ENCODE results near the gene TCAP.

TCAP gene

DNA sequence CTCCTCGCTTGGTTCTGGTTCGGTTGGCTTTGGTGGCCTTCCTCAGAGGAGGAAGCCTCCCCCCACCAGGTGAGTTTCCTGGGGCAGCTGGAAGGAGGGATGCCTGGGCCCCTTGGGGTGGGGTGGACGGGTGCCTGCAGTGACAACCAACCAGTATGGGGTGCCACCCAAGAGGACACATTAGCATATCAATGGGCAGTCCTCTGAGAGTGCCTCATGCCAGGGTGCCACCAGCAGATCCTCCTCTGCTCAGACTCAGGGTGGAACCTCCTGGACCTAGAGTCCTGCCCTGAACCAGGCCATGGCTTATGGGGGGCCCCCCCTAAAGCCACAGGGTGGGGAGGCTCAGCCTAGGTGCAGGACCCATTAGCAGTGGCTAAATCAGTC is 35.7 kb upstream of the TCAP start:
- no peak for DNase-seq (ENCODE audit: low spot score)

DNA sequence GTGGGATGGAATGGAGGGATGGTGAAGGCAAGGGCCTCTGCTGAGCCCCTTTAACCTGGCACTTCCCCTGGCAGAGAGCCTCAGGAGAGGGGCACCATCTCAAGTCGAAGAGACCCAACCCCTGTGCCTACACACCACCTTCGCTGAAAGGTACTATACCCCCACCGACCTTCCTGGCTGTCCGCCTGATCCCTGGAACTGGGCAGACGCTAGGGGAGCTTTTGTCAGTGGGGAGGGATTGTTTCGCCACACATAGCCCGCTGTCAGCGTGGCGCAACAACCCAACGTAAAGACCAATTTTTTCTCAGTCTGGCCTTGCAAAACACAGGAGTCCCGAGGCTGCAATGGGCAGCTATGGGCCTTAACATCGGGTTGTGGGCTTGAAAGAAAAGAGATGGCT is 35.3 kb upstream of the TCAP start:
- no peak for DNase-seq (ENCODE audit: low spot score)

DNA sequence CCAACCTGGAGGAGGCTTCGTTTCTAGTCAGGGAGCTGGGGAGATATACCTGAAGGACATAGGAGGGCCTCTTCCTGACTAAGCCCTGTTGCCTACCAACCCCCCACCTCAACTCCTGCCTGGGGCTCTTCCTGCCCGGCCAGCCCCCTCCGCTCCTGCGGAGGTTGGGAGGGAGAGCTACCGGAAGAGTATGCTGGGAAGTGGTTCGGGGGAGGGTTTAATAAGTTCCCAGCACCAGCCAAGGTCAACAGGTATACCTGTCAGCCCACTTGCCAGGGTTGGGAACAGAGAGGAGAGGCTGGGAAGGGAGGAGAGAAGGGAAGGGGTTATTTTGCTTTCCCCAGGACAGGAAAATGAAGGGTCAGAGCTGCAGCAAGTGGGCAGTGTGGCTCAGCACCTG is 33.7 kb upstream of the TCAP start:
- DNase-seq (ENCODE audit: low spot score) = no peak

DNA sequence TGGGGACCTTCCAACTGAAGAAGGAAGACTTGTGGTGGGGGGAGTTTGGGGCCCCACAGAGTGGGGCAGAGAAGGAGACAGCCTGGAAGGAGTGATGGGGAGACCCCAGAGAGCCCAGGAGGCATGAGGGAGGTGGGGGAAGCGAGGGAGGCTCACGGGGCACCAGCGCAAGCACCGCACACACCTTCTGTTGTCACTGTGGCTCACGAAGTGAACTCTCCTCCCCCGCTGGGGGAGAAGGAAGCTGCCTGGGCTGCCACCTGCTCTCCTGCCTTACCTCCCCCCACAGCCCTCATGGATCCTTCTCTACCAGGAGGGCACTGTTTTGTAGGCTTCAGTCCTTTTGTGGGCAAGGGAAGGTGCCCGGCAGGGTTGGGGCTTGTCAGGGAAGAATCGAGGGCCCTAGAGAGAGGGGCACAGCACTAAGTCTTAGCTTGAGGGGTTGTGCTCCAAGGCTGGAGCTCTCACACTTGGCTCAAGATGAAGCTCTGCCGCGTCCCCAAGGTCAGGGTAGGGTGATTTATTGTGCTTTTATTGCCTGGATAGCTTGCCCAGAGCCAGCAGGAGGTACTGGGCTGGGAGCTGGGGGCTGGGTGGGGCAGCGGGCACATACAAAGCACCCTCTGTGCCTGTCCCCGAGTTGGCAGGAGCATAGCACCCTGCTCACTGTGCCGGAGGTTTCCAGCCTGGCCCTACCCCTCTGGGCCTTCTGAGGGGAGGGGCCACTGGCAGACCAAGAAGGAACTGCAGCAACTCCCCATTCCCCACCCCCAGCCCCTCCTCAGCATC is 32.8 kb upstream of the TCAP start:
- no peak for DNase-seq (ENCODE audit: low spot score)

DNA sequence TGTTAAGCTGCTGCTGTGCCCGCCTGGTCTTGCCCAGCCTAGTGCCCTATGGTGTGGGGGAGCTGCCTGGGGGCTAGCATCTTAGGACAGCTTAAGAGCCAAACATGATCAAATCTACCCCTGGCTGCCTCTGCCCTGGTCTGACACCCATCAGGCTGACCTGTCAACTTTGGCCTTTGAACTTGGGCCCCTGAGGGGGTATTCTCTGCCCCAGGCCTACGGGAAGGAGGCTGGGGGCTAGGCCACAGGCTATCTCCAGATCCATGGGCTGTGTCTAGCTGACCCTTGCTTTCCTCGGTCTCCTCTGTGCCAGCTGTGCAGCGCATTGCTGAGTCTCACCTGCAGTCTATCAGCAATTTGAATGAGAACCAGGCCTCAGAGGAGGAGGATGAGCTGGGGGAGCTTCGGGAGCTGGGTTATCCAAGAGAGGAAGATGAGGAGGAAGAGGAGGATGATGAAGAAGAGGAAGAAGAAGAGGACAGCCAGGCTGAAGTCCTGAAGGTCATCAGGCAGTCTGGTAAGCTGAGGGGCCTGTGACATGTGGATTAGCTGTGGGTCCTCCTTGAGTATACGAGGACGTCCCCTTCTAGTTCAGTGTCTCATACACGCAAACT is 31.5 kb upstream of the TCAP start:
- no peak for DNase-seq (ENCODE audit: low spot score)

DNA sequence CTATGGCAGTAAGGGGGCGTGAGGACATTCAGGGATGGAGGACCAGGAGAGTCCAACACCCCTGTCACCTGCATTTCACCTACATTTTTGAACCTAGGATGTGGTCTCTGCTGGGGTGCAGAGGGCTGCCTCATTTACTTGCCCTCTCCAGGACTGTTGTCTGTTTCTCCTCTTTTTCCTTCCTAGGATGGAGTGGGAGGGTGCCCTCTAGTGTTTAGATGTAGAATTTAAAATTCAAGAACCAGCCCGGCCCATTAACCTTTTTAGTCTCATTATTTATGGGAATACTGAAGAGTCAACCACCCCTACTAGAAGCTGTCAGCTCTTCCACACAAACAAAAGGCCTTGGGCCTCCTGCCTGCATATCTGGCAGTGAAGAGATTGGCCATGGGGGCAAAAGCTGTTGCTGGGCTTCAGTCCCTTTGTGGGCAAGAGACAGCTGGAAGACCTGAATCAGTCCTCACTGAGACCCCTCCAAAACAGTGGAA is 30.7 kb upstream of the TCAP start:
- peak; percentile 63 for DNase-seq (ENCODE audit: low spot score)

DNA sequence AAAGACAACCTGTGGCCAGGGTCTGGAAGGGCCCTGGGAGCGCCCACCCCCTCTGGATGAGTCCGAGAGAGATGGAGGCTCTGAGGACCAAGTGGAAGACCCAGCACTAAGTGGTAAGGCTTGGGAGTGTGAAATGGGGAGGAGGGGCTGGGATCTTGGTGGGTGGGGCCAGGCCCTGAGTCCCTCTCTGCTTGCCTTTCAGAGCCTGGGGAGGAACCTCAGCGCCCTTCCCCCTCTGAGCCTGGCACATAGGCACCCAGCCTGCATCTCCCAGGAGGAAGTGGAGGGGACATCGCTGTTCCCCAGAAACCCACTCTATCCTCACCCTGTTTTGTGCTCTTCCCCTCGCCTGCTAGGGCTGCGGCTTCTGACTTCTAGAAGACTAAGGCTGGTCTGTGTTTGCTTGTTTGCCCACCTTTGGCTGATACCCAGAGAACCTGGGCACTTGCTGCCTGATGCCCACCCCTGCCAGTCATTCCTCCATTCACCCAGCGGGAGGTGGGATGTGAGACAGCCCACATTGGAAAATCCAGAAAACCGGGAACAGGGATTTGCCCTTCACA is 29.5 kb upstream of the TCAP start:
- no peak for DNase-seq (ENCODE audit: low spot score)

DNA sequence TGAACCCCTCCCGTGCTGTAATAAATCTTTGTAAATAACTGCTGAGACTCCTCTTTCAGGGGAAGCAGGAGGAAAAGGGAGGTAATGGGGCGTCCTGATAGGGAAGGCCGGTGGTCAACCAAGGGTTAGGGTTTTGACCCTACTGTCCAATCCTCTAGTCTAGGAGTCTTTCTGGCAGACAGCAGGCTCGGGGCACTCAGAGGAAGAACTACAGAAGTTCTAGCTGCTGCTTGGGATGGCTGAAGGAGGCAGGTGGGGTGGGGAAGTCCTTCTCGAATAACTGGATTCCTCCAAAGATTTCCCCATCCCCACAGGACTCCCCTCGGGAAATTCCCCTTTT is 28.6 kb upstream of the TCAP start:
- DNase-seq (ENCODE audit: low spot score) = no peak

DNA sequence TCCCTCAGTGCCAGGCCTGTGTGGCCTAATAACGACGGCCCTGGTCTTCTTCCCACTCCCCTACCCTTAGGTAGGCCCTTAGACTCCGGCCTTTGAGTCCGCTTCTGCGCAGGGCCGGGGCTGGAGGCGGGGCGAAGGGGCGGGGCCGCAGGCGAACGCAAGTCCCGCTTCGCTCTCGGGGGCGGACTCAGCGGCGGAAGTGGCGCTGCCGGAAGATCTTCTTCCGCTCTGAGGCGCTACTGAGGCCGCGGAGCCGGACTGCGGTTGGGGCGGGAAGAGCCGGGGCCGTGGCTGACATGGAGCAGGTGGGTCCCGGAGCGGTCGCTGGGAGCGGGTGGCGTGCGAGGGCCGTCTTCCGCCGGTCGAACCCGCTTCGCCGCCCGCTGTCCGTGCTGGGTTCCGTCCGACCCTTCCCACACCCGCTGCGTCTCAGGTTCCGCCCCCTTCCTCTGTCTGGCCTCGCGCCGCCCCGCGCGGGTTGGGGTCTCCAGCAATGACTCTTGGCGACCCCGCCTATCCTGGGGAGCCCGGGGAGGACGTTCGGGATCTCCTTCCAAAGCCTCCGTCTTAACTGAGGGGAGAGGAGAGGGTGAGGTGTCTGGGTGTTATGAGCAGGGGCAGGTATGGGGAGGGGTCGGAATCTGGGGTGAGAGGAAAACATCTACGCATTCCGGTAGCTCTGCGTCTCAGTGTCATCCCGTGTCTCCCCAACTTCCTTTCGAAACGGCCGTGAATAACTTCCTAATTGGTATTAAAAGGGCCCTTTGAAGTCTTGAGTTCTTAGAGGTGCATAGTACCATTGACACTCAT is 28.0 kb upstream of the TCAP start, which contains the start of gene STARD3:
STARD3 (plus strand) TSS at position 218 of the 810 bp plus-strand sequence. CDS start 16,388 bp downstream, outside the sequence.
- peak; percentile 92 for DNase-seq (ENCODE audit: low spot score)

DNA sequence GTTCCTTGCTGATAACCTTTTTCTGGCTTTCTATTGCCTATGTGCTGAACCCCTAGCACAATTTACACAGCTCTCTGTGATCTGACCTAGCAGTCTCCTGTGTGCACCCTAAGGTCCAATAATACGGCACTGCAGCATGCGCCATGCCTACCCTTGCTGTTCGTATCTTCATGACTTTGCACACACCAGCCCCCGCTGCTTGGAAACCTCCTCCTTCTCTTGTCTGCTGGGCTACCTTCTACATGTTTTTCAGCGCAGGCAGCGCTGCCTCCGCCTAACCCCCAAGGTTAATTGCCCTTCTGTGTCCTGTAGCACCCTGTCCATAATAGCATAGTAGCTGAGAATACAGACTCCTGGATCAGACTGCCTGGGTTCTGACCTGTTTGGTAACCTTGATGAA is 26.8 kb upstream of the TCAP start:
- no peak for DNase-seq (ENCODE audit: low spot score)

DNA sequence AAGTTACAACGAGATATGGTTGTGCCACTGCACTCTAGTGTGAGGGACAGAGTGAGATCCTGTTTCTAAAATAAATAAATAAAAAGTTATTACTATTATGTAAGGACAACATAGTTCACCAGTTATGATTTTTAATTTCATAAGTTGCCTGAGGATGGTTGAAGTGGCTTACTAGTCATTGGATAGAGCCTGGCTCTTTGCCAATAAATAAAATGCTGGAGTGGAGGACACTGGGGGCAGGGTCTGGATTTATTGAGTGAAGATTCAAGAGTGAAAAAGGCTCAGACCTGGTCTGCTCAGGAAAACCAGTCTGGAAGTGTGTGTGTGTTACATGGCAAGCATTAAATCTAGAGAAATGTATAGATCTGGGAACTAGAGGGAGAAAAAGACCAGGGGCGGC is 26.1 kb upstream of the TCAP start:
- no peak for DNase-seq (ENCODE audit: low spot score)

DNA sequence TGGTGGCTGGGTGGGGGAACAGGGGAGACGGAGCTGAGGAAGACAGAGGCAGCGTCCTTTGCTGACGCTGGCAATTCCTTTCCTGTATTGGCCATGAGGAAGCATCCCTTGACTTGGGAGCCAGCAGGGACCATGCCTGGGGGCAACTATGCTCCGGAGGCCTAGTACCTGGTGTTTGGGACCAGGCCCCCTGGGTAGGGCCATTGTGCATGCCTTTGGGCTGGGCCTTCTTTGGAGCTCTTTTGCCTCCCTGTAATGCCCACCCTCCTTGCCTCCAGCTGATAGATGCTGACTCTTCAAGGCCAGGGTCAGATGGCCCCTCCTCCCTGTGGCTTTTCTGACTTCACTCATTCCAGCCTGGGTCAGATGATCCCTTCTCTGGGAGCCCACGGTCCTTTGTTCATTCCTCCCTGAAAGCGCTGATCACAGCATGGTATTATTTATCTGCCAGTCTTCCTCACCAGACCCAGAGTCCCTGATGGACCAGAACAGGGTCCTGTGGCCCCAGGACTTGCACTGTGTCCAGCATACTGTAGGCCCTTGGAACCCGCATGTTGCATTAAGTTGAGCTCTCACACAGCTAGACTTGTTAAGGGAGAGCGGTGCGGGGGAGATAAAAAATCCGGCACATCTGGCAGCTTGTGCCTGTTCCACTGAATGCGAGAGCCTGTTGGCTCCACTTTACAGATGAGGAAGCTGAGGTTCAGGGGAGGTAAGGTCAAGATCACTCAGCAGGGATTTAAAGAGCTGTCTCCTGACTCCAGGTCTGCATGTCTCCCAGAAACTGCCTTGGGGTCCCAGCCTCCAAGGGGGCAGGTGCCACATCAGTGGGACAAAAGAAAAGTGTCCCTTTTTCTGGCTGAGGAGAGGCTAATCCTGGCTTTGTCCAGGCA is 25.3 kb upstream of the TCAP start:
- DNase-seq (ENCODE audit: low spot score) = no peak

DNA sequence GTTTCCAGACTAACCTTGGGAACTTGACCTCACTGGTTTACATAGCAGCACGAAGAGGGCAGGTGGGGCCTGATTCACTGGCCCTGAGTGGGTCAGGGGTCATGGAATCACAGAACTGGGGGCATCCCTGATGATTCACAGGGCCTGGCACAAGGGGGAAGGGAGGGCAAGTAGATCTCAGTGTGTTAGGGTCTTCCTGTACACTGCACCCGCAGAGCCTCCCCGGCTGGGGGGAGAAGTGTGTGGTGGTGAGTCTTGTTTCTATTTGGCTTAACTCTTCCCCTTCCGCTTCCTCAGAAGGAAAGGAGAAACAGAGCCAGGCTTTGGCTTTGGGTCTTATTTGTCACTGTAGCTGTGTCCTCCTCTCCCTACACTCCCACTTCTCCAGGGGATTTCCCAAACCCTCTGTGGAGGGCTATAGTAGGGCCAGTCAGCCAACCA is 24.5 kb upstream of the TCAP start:
- no peak for DNase-seq (ENCODE audit: low spot score)

DNA sequence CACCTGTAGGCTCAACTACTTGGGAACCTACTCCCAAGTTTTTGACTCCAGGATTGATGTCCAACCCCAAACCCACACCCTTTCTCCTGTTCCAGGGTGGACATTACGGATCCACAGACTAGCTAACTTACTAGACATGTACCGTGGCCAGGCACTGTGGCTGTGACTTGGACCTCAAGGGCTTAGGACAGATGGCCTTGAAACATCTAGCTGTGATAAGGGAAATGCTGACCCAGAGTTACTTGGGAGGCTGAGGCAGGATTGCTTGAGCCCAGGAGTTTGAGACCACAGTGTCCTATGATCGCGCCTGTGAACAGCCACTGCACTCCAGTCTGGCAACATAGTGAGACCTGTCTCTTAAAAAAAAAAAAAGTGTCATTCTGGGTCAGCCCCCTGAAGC is 24.1 kb upstream of the TCAP start:
- DNase-seq (ENCODE audit: low spot score) = no peak

DNA sequence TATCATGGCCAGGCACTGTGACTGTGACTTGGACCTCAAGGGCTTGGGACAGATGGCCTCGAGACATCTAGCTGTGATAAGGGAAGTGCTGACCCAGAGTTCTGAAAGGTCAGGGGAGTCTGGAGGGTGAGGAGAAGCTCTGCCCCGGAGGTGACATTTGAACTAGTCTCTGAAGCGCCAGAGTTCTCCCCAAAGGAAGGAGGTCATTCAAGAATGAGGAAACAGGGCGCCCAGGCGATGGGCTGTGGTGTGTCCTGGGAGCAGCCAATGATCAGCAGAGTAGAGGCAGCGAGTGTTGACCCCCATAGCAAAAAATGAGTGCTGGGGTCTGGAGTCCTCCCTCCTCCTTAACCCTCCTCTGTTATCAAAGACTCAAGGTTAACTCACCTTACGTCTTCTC is 23.3 kb upstream of the TCAP start:
- no peak for DNase-seq (ENCODE audit: low spot score)

DNA sequence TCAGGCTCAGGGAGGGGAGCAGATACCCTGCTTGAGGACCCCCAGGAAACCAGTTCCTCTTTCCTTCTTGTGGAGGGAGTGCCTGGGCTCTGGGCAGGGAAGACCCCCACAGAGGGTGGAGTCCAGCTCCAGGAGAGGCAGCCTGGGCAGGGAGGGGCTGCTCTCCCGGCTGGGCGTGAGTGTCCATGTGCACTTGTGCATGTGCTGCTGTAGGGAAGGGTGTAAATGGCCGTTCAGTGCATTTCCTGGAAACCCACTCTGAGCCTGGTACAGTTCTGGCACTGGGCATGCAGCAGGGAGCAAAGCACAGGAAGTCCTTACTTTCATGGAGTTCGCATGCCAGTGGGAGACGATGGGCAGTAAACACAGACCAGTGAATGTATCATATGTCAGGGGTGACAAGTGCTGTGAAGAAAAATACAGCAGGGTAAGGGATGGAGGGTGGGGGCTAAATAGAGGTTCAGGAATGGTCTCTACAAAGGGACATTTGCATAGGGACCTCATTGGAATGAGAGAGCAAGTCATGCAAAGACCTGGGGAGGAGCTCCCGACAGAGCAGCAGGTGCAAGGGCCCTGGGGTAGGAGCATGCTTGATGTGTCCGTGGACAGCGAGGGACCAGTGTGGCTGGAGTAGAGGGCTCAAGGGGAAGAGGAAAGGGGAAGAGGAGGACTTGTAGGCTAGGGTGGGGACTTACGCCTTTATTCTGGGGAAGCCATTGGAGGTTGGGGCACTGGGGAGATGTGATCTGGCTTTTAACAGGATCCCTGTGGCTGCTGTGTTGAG is 22.7 kb upstream of the TCAP start:
- no peak for DNase-seq (ENCODE audit: low spot score)

DNA sequence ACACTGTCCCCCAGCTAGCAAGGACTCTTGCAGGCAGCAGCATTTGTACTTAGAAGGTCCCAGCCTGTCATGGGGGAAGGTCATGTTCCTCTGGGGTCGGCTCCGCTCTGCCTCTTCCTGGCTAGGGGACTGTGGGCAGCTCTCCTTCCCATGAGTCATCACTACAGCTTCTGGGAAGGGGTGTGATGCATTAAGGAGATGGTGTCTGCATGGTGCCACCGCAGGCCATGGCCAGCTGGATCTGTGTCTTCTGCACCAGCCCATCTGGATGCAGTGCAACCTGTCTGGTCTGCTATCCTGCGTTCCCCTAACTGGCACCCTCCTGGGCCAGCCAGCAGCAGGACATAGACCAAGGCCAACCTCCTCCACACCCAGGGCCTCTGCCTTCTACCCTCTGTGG is 21.9 kb upstream of the TCAP start:
- DNase-seq (ENCODE audit: low spot score) = no peak

DNA sequence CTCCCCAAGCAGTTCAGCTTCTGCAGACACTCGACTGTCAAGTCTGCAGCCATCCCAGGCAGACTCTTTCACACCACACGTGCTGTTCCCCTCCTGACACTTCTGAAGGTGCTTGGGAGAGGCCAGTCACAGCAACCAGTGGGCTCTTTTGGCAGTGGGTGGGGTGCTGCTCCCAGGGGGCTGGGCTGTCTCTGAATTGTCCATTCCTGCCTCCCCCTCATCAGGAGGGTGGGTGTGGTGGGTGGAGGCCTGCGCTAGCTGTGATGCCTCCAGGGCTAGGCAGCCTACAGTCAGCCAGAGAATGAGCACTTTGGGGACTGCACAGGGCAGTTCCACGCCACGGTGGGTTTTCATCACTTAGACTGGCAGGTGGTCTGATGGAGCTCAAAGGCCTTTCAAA is 17.9 kb upstream of the TCAP start:
- no peak for DNase-seq (ENCODE audit: low spot score)

DNA sequence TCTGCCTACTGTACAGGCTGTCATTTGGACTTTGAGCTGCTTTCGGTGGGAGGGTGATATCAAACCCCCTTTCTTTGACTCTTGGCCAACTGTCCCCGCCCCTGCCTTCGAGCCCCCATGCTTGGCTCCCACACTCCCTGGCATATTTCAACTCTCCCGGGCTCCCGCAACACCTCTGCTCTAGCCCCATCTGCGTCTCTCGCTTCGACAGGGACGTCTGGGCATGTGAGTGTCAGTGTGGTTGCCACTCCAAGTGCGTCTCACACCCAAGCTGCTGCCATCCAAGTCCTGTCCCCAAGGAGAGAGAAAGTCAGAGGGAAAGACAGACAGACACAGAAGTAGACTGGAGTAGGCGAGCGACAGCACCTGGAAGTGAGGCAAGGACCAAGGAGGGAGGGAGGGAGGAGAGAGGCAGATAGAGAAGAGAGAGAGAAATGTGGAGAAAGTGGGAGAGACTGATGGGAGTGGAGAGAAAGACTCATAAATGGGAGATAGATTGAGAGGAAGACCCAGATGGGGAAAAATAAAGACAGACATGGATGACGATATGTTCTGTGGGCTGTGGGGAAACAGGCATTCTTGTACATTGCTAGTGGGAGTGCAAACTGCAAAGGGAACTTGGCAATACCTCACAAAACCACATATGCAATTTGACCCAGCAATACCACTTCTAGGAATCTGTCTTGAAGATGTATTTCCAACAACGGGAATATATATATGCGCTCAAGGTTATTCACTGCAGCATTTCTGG is 16.4 kb upstream of the TCAP start:
- no peak for DNase-seq (ENCODE audit: low spot score)

DNA sequence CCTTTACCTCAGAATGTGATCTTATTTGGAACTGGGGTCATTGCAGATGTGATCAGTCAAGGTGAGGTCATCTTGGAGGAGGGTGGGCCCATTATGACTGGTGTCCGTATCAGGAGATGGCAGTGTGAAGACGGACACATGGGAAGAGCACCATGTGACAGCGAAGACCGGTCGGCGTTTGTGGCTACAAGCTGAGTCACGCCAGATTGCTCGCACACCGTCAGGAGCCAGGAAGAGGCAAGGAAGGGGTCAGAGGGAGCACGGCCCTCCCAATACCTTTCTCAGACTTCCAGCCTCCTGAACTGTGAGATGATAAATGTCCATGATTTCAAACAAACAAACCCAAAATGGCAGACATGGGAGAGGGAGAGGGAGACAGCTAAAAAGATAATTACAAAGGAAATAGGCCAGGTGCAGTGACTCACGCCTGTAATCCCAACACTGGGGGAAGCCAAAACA is 15.0 kb upstream of the TCAP start:
- no peak for DNase-seq (ENCODE audit: low spot score)
